Measurements from ENCODE around the gene ASTN2.

The ASTN2 gene

GRCh38 chr9:116558035-116558434 is 856.8 kb downstream of the ASTN2 start:
- DNase-seq (ENCODE audit: extremely low read depth, low read depth), result no peak
- TF ChIP-seq CTCF (IDR thresholded peaks at IDR 0.05; ENCODE audit: low read depth, low read length, missing control alignments), result no peak
- no peak overlapping the region for H3K4me3 ChIP-seq (replicated peaks; ENCODE audit: low read depth, low read length)

- DNase-seq (ENCODE audit: extremely low read depth, low read depth), result no peak
- no peak for TF ChIP-seq CTCF (IDR thresholded peaks at IDR 0.05; ENCODE audit: low read depth, low read length, missing control alignments)
Measured at GRCh38 chr9:116555556-116556155, 859.2 kb downstream of the ASTN2 start.

GRCh38 chr9:116555119-116555518 is 859.7 kb downstream of the ASTN2 start:
- DNase-seq (ENCODE audit: extremely low read depth, low read depth), result no peak
- no peak overlapping the region for H3K4me3 ChIP-seq (replicated peaks; ENCODE audit: low read depth, low read length)
- no peak for TF ChIP-seq CTCF (IDR thresholded peaks at IDR 0.05; ENCODE audit: low read depth, low read length, missing control alignments)

More at GRCh38 chr9:116555556-116556155, 859.2 kb downstream of the ASTN2 start:
- no peak overlapping the region for H3K4me3 ChIP-seq (replicated peaks; ENCODE audit: low read depth, low read length)

GRCh38 chr9:116550696-116551436 is 864.0 kb downstream of the ASTN2 start:
- H3K4me3 ChIP-seq (replicated peaks; ENCODE audit: low read depth, low read length), result no peak overlapping the region
- TF ChIP-seq CTCF (IDR thresholded peaks at IDR 0.05; ENCODE audit: low read depth, low read length, missing control alignments), result no peak
- DNase-seq (ENCODE audit: extremely low read depth, low read depth), result no peak

- H3K4me3 ChIP-seq (replicated peaks; ENCODE audit: low read depth, low read length), result no peak overlapping the region
- TF ChIP-seq CTCF (IDR thresholded peaks at IDR 0.05; ENCODE audit: low read depth, low read length, missing control alignments), result no peak
- DNase-seq (ENCODE audit: extremely low read depth, low read depth), result no peak
Measured at GRCh38 chr9:116549786-116550660, 864.8 kb downstream of the ASTN2 start.

GRCh38 chr9:116549061-116549664 is 865.7 kb downstream of the ASTN2 start:
- peak; percentile 66 for DNase-seq (ENCODE audit: extremely low read depth, low read depth)
- TF ChIP-seq CTCF (IDR thresholded peaks at IDR 0.05; ENCODE audit: low read depth, low read length, missing control alignments), result no peak

More at GRCh38 chr9:116549061-116549664, 865.7 kb downstream of the ASTN2 start:
- H3K4me3 ChIP-seq (replicated peaks; ENCODE audit: low read depth, low read length), result no peak overlapping the region

Measured in HFF-Myc (cell line).